ENCODE results near the gene ADAP1.

Gene ADAP1

GRCh38 chr7:862157-862556 is 92.3 kb downstream of the ADAP1 start:
- Histone ChIP-seq H3K27ac (ENCODE audit: extremely low read depth, low read depth, low read length) (no peak overlapping the region), H3K9me3 (ENCODE audit: control insufficient read depth, insufficient read depth, low read depth, low read length) (no peaks in the 10 kb centered on the region), H3K36me3 (ENCODE audit: control insufficient read depth in 2 of 2, insufficient read depth in 1 of 2, low read length in 2 of 2) (peaks cover 15 to 73% of the 10 kb centered on the region in 2 experiments), H3K4me3 (ENCODE audit: low read depth, low read length) (no peak overlapping the region), H3K4me1 (ENCODE audit: control insufficient read depth, insufficient read depth, low read length) (no peaks in the 10 kb centered on the region)
- POLR2A ChIA-PET: no interaction called here
- TF ChIP-seq SP7 (tag by site-specific recombination; IDR thresholded peaks at IDR 0.05) (no peak), TSHZ1 (tag by site-specific recombination; IDR thresholded peaks at IDR 0.05; ENCODE audit: borderline replicate concordance) (no peak), ZNF175 (tag by site-specific recombination; IDR thresholded peaks at IDR 0.05) (no peak), ZNF488 (tag by site-specific recombination; IDR thresholded peaks at IDR 0.05) (no peak), ZNF404 (tag by site-specific recombination; IDR thresholded peaks at IDR 0.05) (no peak), AEBP2 (tag by site-specific recombination; IDR thresholded peaks at IDR 0.05; ENCODE audit: borderline replicate concordance) (no peak), ZNF580 (tag by site-specific recombination; IDR thresholded peaks at IDR 0.05) (no peak), ZNF701 (tag by site-specific recombination; IDR thresholded peaks at IDR 0.05) (no peak), KLF1 (tag by site-specific recombination; IDR thresholded peaks at IDR 0.05) (no peak)
- CTCF ChIA-PET: interaction anchor here (2.6 kb wide), 1 partner anchor 11 kb away, joined by 8 read pairs; no protein-coding TSS in a partner anchor

- no peak for TF ChIP-seq TSHZ1 (tag by site-specific recombination; IDR thresholded peaks at IDR 0.05; ENCODE audit: borderline replicate concordance)
- no peak for TF ChIP-seq ZNF501 (tag by site-specific recombination; IDR thresholded peaks at IDR 0.05)
- no peak for TF ChIP-seq ZNF433 (tag by site-specific recombination; IDR thresholded peaks at IDR 0.05; ENCODE audit: low read depth)
- no peak for TF ChIP-seq ZBTB49 (tag by site-specific recombination; IDR thresholded peaks at IDR 0.05; ENCODE audit: low read depth)
- no peak for TF ChIP-seq ZFP69B (tag by site-specific recombination; IDR thresholded peaks at IDR 0.05)
- no peak for TF ChIP-seq ZNF350 (tag by site-specific recombination; IDR thresholded peaks at IDR 0.05)
- TF ChIP-seq ZNF544 (tag by site-specific recombination; IDR thresholded peaks at IDR 0.05): no peak
- no peak overlapping the region for H3K27ac ChIP-seq (ENCODE audit: extremely low read depth, low read depth, low read length)
- ChIA-PET POLR2A (no interaction called here), CTCF (no interaction called here)
- H3K9me3 ChIP-seq (ENCODE audit: control insufficient read depth, insufficient read depth, low read depth, low read length): no peaks in the 10 kb centered on the region
- peaks cover 15 to 77% of the 10 kb centered on the region in 2 experiments for H3K36me3 ChIP-seq (ENCODE audit: control insufficient read depth in 2 of 2, insufficient read depth in 1 of 2, low read length in 2 of 2)
- H3K4me3 ChIP-seq (ENCODE audit: low read depth, low read length): no peak overlapping the region
- no peaks in the 10 kb centered on the region for H3K4me1 ChIP-seq (ENCODE audit: control insufficient read depth, insufficient read depth, low read length)
Observed at GRCh38 chr7:861222-861621, 93.3 kb downstream of the ADAP1 start.
